Erythroblast (primary cell): ENCODE data around the gene AOPEP.

ENCODE experiments used
- GATA1 ChIP-seq: IDR thresholded peaks from 2 replicates; pipeline ENCODE4 v1.6.1; 2011; ENCODE audit warnings: low read depth, mild to moderate bottlenecking, control low read depth, low read length, moderate library complexity
- POLR2A ChIP-seq: IDR thresholded peaks from 2 replicates; pipeline ENCODE4 v1.6.1; 2011; ENCODE audit warnings: mild to moderate bottlenecking, low read length

GRCh38 chr9:94995048-94995693 lies 268.7 kb downstream of the AOPEP start:
- TF ChIP-seq POLR2A (no peak), GATA1 (no peak)
